ENCODE results near the gene TRMT1. TPM values are rescaled to one million over a fixed set of nuclear protein-coding genes. Genes with fewer than 3 reads are reported as not detected.

Gene TRMT1
- total RNA-seq, 1 experiment from 2014 or later, result 35.9 TPM

GRCh38 chr19:13102666-13103580, 13.6 kb downstream of the TRMT1 start, which contains the start of gene LYL1:
Gene LYL1 (minus strand): TSS chr19:13102858. CDS start chr19:13101171, 1,687 bp downstream.
- Histone ChIP-seq H2AFZ (ENCODE audit: low read length) (peak within 1 kb of the TSS; percentile 58; the same call in 1 of the 2 replicates), H3K4me2 (ENCODE audit: low read depth, low read length, poor library complexity, severe bottlenecking) (peak within 1 kb of the TSS; percentile 99), H3K27me3 (ENCODE audit: low read length) (no peaks in the 10 kb centered on the region), H3K27ac (ENCODE audit: low read length) (peak within 1 kb of the TSS; percentile 97), H3K9me2 (replicated peaks; ENCODE audit: insufficient read depth, low read length) (no peaks in the 10 kb centered on the region), H3K9me3 (ENCODE audit: low read length) (no peaks in the 10 kb centered on the region), H3K36me3 (ENCODE audit: insufficient read depth, low read length) (peaks cover 12% of the 10 kb centered on the region), H3K79me2 (ENCODE audit: low read length) (peaks cover 18% of the 10 kb centered on the region), H3K9ac (ENCODE audit: low read length) (peak within 1 kb of the TSS; percentile 97), H4K20me1 (ENCODE audit: insufficient read depth, low read depth, low read length) (peaks cover 17% of the 10 kb centered on the region; the same call in 1 of the 2 replicates), H3K4me1 (ENCODE audit: low read length) (peaks cover 60% of the 10 kb centered on the region), H3K4me3 (ENCODE audit: low read length) (peak within 1 kb of the TSS; percentile 90)
- peak; percentile 94 for DNase-seq

- no peaks in the 10 kb centered on the region for H3K9me2 ChIP-seq (replicated peaks; ENCODE audit: insufficient read depth, low read length)
- peak overlapping the region; percentile 90 for H3K4me3 ChIP-seq (ENCODE audit: low read length)
- H3K36me3 ChIP-seq (ENCODE audit: insufficient read depth, low read length), result peaks cover 9% of the 10 kb centered on the region
- peaks cover 61% of the 10 kb centered on the region for H3K4me1 ChIP-seq (ENCODE audit: low read length)
- no peak overlapping the region; the same call in 1 of the 2 replicates for H2AFZ ChIP-seq (ENCODE audit: low read length)
- peaks cover 14% of the 10 kb centered on the region for H3K79me2 ChIP-seq (ENCODE audit: low read length)
- H4K20me1 ChIP-seq (ENCODE audit: insufficient read depth, low read depth, low read length), result peaks cover 17% of the 10 kb centered on the region; the same call in 1 of the 2 replicates
- H3K9ac ChIP-seq (ENCODE audit: low read length), result peak overlapping the region; percentile 97
- no peaks in the 10 kb centered on the region for H3K9me3 ChIP-seq (ENCODE audit: low read length)
- H3K27ac ChIP-seq (ENCODE audit: low read length), result peak overlapping the region; percentile 97
- peak overlapping the region; percentile 99 for H3K4me2 ChIP-seq (ENCODE audit: low read depth, low read length, poor library complexity, severe bottlenecking)
- DNase-seq, result peak; percentile 69
- no peaks in the 10 kb centered on the region for H3K27me3 ChIP-seq (ENCODE audit: low read length)
These were observed 14.2 kb downstream of the TRMT1 start for GRCh38 chr19:13102416-13102665.

GRCh38 chr19:13101590-13102415, 14.7 kb downstream of the TRMT1 start:
- Histone ChIP-seq H3K9ac (ENCODE audit: low read length) (peak overlapping the region; percentile 97), H3K9me3 (ENCODE audit: low read length) (no peaks in the 10 kb centered on the region), H3K4me3 (ENCODE audit: low read length) (peak overlapping the region; percentile 90), H3K36me3 (ENCODE audit: insufficient read depth, low read length) (peaks cover 8% of the 10 kb centered on the region), H3K4me1 (ENCODE audit: low read length) (peaks cover 66% of the 10 kb centered on the region), H4K20me1 (ENCODE audit: insufficient read depth, low read depth, low read length) (peaks cover 17% of the 10 kb centered on the region; the same call in 1 of the 2 replicates), H3K27ac (ENCODE audit: low read length) (peak overlapping the region; percentile 97), H3K4me2 (ENCODE audit: low read depth, low read length, poor library complexity, severe bottlenecking) (peak overlapping the region; percentile 99), H2AFZ (ENCODE audit: low read length) (no peak overlapping the region; the same call in 1 of the 2 replicates), H3K79me2 (ENCODE audit: low read length) (peaks cover 14% of the 10 kb centered on the region), H3K27me3 (ENCODE audit: low read length) (no peaks in the 10 kb centered on the region), H3K9me2 (replicated peaks; ENCODE audit: insufficient read depth, low read length) (no peaks in the 10 kb centered on the region)
- no peak for DNase-seq

GRCh38 chr19:13100841-13101589, 15.5 kb downstream of the TRMT1 start:
- Histone ChIP-seq H3K9me2 (replicated peaks; ENCODE audit: insufficient read depth, low read length) (no peaks in the 10 kb centered on the region), H2AFZ (ENCODE audit: low read length) (no peak overlapping the region), H3K4me1 (ENCODE audit: low read length) (peaks cover 70% of the 10 kb centered on the region), H3K27ac (ENCODE audit: low read length) (peak overlapping the region; percentile 97; the same call in 1 of the 2 replicates), H3K9me3 (ENCODE audit: low read length) (no peaks in the 10 kb centered on the region), H3K79me2 (ENCODE audit: low read length) (peaks cover 14% of the 10 kb centered on the region), H3K9ac (ENCODE audit: low read length) (peak overlapping the region; percentile 97), H3K36me3 (ENCODE audit: insufficient read depth, low read length) (peaks cover 8% of the 10 kb centered on the region), H4K20me1 (ENCODE audit: insufficient read depth, low read depth, low read length) (peaks cover 17% of the 10 kb centered on the region; the same call in 1 of the 2 replicates), H3K4me2 (ENCODE audit: low read depth, low read length, poor library complexity, severe bottlenecking) (peak overlapping the region; percentile 99), H3K27me3 (ENCODE audit: low read length) (no peaks in the 10 kb centered on the region), H3K4me3 (ENCODE audit: low read length) (peak overlapping the region; percentile 90)
- DNase-seq, result no peak

GRCh38 chr19:13100031-13100588, 16.4 kb downstream of the TRMT1 start:
- Histone ChIP-seq H3K9me3 (ENCODE audit: low read length) (no peaks in the 10 kb centered on the region), H4K20me1 (ENCODE audit: insufficient read depth, low read depth, low read length) (peaks cover 17% of the 10 kb centered on the region; the same call in 1 of the 2 replicates), H3K36me3 (ENCODE audit: insufficient read depth, low read length) (peaks cover 8% of the 10 kb centered on the region), H3K9ac (ENCODE audit: low read length) (no peak overlapping the region; the same call in 1 of the 2 replicates), H3K79me2 (ENCODE audit: low read length) (peaks cover 14% of the 10 kb centered on the region), H3K4me2 (ENCODE audit: low read depth, low read length, poor library complexity, severe bottlenecking) (no peak overlapping the region), H2AFZ (ENCODE audit: low read length) (no peak overlapping the region), H3K9me2 (replicated peaks; ENCODE audit: insufficient read depth, low read length) (no peaks in the 10 kb centered on the region), H3K27ac (ENCODE audit: low read length) (no peak overlapping the region), H3K4me3 (ENCODE audit: low read length) (no peak overlapping the region), H3K4me1 (ENCODE audit: low read length) (peaks cover 71% of the 10 kb centered on the region), H3K27me3 (ENCODE audit: low read length) (no peaks in the 10 kb centered on the region)
- peak; percentile 54 for DNase-seq

- H4K20me1 ChIP-seq (ENCODE audit: insufficient read depth, low read depth, low read length), result peaks cover 17% of the 10 kb centered on the region; the same call in 1 of the 2 replicates
- H3K79me2 ChIP-seq (ENCODE audit: low read length), result peaks cover 10% of the 10 kb centered on the region
- peaks cover 8% of the 10 kb centered on the region for H3K36me3 ChIP-seq (ENCODE audit: insufficient read depth, low read length)
- no peak overlapping the region for H3K4me3 ChIP-seq (ENCODE audit: low read length)
- H3K27ac ChIP-seq (ENCODE audit: low read length), result no peak overlapping the region
- no peak for DNase-seq
- H3K9ac ChIP-seq (ENCODE audit: low read length), result no peak overlapping the region
- no peaks in the 10 kb centered on the region for H3K9me2 ChIP-seq (replicated peaks; ENCODE audit: insufficient read depth, low read length)
- peaks cover 71% of the 10 kb centered on the region for H3K4me1 ChIP-seq (ENCODE audit: low read length)
- no peak overlapping the region for H3K4me2 ChIP-seq (ENCODE audit: low read depth, low read length, poor library complexity, severe bottlenecking)
- H3K27me3 ChIP-seq (ENCODE audit: low read length), result no peaks in the 10 kb centered on the region
- no peak overlapping the region for H2AFZ ChIP-seq (ENCODE audit: low read length)
- no peaks in the 10 kb centered on the region for H3K9me3 ChIP-seq (ENCODE audit: low read length)
These were observed 17.2 kb downstream of the TRMT1 start for GRCh38 chr19:13099073-13099999.

All from Karpas-422 (cell line).